Mucosa of descending colon (tissue), 3 donors: ENCODE results near the gene CPSF3. TPM values are rescaled to one million over a fixed set of nuclear protein-coding genes. Genes with fewer than 3 reads are reported as not detected.

ENCODE experiments used
- ATAC-seq: fragments of 200-7000 bp; cut with Tn5 transposase; one replicate; pipeline ENCODE4 v1.9.1; 2020; ENCODE audit warnings: mild to moderate bottlenecking, moderate library complexity
- DNase-seq, 3 donors: peaks; one replicate each; pipeline ENCODE4 v3.0.0-alpha.2; 2020
- H3K36me3 ChIP-seq: fragments of 200-600 bp; one replicate; pipeline ENCODE4 v1.8.0; 2021; ENCODE audit warnings: low read depth, mild to moderate bottlenecking
- H3K4me1 ChIP-seq: fragments of 200-600 bp; one replicate; pipeline ENCODE4 v1.8.0; 2021; ENCODE audit warnings: low read depth, mild to moderate bottlenecking
- H3K4me3 ChIP-seq: fragments of 200-600 bp; one replicate; pipeline ENCODE4 v1.8.0; 2021; ENCODE audit warnings: mild to moderate bottlenecking
- H3K9me3 ChIP-seq: fragments of 200-600 bp; one replicate; pipeline ENCODE4 v1.8.0; 2021; ENCODE audit warnings: mild to moderate bottlenecking
- CTCF ChIP-seq: fragments of 200-600 bp; IDR thresholded peaks from one replicate; pipeline ENCODE4 v1.8.0; 2022; ENCODE audit warnings: antibody characterized with exemption, mild to moderate bottlenecking
- intact Hi-C, 2 donors: fragments of 100-400 bp; cut with DNase I in 1 of 2; cut with micrococcal nuclease in 1 of 2; formaldehyde crosslinking; loops; one replicate each; pipeline versions ENCODE4 v1.11.0 to v1.11.1; 2022; cut with DNase I, micrococcal nuclease
- total RNA-seq, 3 donors: library from RNA; stranded (reverse); fragmentation: NEBNext Ultra II Directional in 2 of 3; extraction: Animal tissue kit (Norgen Biotek cat#: 25700) in 2 of 3; gene quantifications; one replicate each; pipeline versions ENCODE4 v1.2.1 to v1.2.4, GENCODE V29; 2021 to 2023
- donor health status: DM: no; HTN: no; CAD: no; lungs with moderate emphysema.
- donor health status: DM: no; HTN: no; CAD: no.
- donor health status: DM: no; HTN: yes; CAD: no.

CPSF3 gene
- total RNA-seq, 3 donors from 2014 or later = 20.0 to 26.2 (median 20.9) TPM

GRCh38 chr2:9424447-9425164, 1.2 kb downstream of the CPSF3 start:
- H3K36me3 ChIP-seq = no peaks in the 10 kb centered on the region
- DNase-seq = no peak
- H3K4me1 ChIP-seq = peaks cover 9% of the 10 kb centered on the region
- no peak overlapping the region for H3K4me3 ChIP-seq
- ATAC-seq = no peak
- TF ChIP-seq CTCF = no peak
- intact Hi-C loops = no loop called here
- no peaks in the 10 kb centered on the region for H3K9me3 ChIP-seq

GRCh38 chr2:9428965-9429577, 5.6 kb downstream of the CPSF3 start:
- no peak for TF ChIP-seq CTCF
- intact Hi-C loops = no loop called here
- no peak for DNase-seq
- Histone ChIP-seq H3K9me3 (no peaks in the 10 kb centered on the region), H3K4me1 (no peaks in the 10 kb centered on the region), H3K36me3 (no peaks in the 10 kb centered on the region), H3K4me3 (no peak overlapping the region)
- ATAC-seq = no peak

- intact Hi-C loops = no loop called here
- H3K36me3 ChIP-seq = no peaks in the 10 kb centered on the region
These were observed 7.2 kb downstream of the CPSF3 start for GRCh38 chr2:9430316-9431293.

GRCh38 chr2:9434489-9434888, 11.0 kb downstream of the CPSF3 start:
- Histone ChIP-seq H3K9me3 (no peaks in the 10 kb centered on the region), H3K4me1 (no peaks in the 10 kb centered on the region), H3K4me3 (no peak overlapping the region), H3K36me3 (no peaks in the 10 kb centered on the region)
- ATAC-seq (no peak), DNase-seq (no peak)
- intact Hi-C loops = no loop called here
- no peak for TF ChIP-seq CTCF

More at GRCh38 chr2:9430316-9431293, 7.2 kb downstream of the CPSF3 start:
- no peak for ATAC-seq
- Histone ChIP-seq H3K9me3 (no peaks in the 10 kb centered on the region), H3K4me3 (no peak overlapping the region), H3K4me1 (no peaks in the 10 kb centered on the region)
- DNase-seq = no peak
- no peak for TF ChIP-seq CTCF

- Histone ChIP-seq H3K36me3 (no peaks in the 10 kb centered on the region), H3K4me1 (no peaks in the 10 kb centered on the region), H3K9me3 (no peaks in the 10 kb centered on the region), H3K4me3 (no peak overlapping the region)
- no peak for DNase-seq
- no peak for ATAC-seq
- intact Hi-C loops = no loop called here
- TF ChIP-seq CTCF = no peak
These were observed 16.1 kb downstream of the CPSF3 start for GRCh38 chr2:9439536-9439935.
